ENCODE data around the gene MINK1. TPM values are rescaled to one million over a fixed set of nuclear protein-coding genes. Genes with fewer than 3 reads are reported as not detected.

MINK1 gene
- total and polyA plus RNA-seq, 2 of the 8 experiments (the other 6 are each of a cell fraction or from before 2014, with no cell fraction given) = 26.9 to 77.7 TPM

DNA sequence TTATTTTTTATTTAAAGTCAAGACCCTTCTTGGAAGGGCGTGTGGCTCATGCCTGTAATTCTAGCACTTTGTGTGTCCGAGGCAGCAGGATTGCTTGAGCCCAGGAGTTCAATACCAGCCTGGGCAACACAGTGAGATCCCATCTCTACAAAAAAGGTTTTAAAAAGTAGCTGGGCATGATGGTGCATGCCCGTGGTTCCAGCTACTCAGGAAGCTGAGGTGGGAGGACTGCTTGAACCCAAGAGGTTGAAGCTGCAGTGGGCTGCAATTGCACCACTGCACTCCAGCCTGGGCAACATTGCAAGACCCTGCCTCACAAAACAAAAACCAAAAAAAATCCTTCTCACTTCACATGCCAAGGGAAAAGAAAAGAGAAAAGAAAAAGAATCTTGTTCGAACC is 29.6 kb downstream of the MINK1 start:
- ChIA-PET POLR2A (ENCODE audit: partially characterized antibody) (interaction anchor here (1.0 to 1.2 kb wide), 2 partner anchors 22 to 39 kb away, joined by 3 to 4 read pairs; no protein-coding TSS in a partner anchor), CTCF (ENCODE audit: partially characterized antibody) (interaction anchor here (0.6 to 5.5 kb wide), 7 partner anchors 13 to 482 kb away, joined by 3 to 34 read pairs (median 3); no protein-coding TSS in a partner anchor)
- H3K36me3 ChIP-seq (ENCODE audit: control insufficient read depth in 2 of 4, insufficient read depth in 4 of 4, low read length in 3 of 4) = no peaks in the 10 kb centered on the region
- no peaks in the 10 kb centered on the region for H3K9me3 ChIP-seq (ENCODE audit: insufficient read depth in 2 of 2, low read depth in 1 of 2, low read length in 1 of 2)
- no peak overlapping the region for H2AK5ac ChIP-seq (ENCODE audit: low read depth, low read length)
- H4K20me1 ChIP-seq (replicated peaks in 1 of 2; ENCODE audit: control insufficient read depth in 1 of 2, insufficient read depth in 2 of 2, low read length in 2 of 2) = peaks cover 0 to 1% of the 10 kb centered on the region in 2 experiments
- no peak overlapping the region for H4K91ac ChIP-seq (replicated peaks; ENCODE audit: insufficient read length, low read length)
- no peak overlapping the region for H4K5ac ChIP-seq (ENCODE audit: insufficient read length, low read depth, low read length)
- H2BK15ac ChIP-seq (ENCODE audit: low read length) = no peak overlapping the region
- H2AFZ ChIP-seq (ENCODE audit: low read length) = no peak overlapping the region
- H3K9ac ChIP-seq (replicated peaks in 1 of 4; ENCODE audit: extremely low read depth in 1 of 4, low read depth in 3 of 4, low read length in 3 of 4) = no peak overlapping the region
- no peak overlapping the region for H3K23ac ChIP-seq (ENCODE audit: insufficient read length)
- H2BK5ac ChIP-seq (ENCODE audit: low read depth, low read length) = no peak overlapping the region
- H2BK12ac ChIP-seq (ENCODE audit: low read depth, low read length) = no peak overlapping the region
- no peak overlapping the region for H3K4me3 ChIP-seq (ENCODE audit: extremely low read depth in 1 of 4, insufficient read depth in 2 of 4, low read depth in 3 of 4, low read length in 4 of 4)
- FAIRE-seq (no peak), DNase-seq (ENCODE audit: low read depth in 1 of 2, low spot score in 2 of 2) (no peak)
- H4K8ac ChIP-seq (ENCODE audit: extremely low read depth, insufficient read depth, low read length) = no peak overlapping the region
- no peak overlapping the region for H3K4ac ChIP-seq (replicated peaks; ENCODE audit: insufficient read length, low read depth, low read length)
- H3K18ac ChIP-seq (ENCODE audit: extremely low read depth, low read length) = no peak overlapping the region
- H3K79me2 ChIP-seq (ENCODE audit: control insufficient read depth in 1 of 2, insufficient read depth in 2 of 2, low read length in 2 of 2) = peaks cover 0 to 19% of the 10 kb centered on the region in 2 experiments; a peak in 2 of 4 replicates
- no peak overlapping the region for H3K56ac ChIP-seq (replicated peaks; ENCODE audit: insufficient read length, low read depth, low read length)
- H3K14ac ChIP-seq (ENCODE audit: insufficient read length) = no peak overlapping the region
- H3K27me3 ChIP-seq (replicated peaks in 1 of 4; ENCODE audit: control insufficient read depth in 3 of 4, extremely low read depth in 1 of 4, insufficient read depth in 3 of 4, low read length in 3 of 4) = no peaks in the 10 kb centered on the region
- no peak overlapping the region for H2BK20ac ChIP-seq (ENCODE audit: low read length)
- no peak overlapping the region for H2BK120ac ChIP-seq (replicated peaks; ENCODE audit: low read depth, low read length)
- H3K4me2 ChIP-seq (ENCODE audit: insufficient read depth in 1 of 2, low read depth in 2 of 2, low read length in 2 of 2) = no peak overlapping the region
- no peak overlapping the region for H3K27ac ChIP-seq (ENCODE audit: low read depth, low read length)
- no peaks in the 10 kb centered on the region for H3K23me2 ChIP-seq (ENCODE audit: low read depth, low read length)
- H3K79me1 ChIP-seq (ENCODE audit: low read depth, low read length) = peaks cover 2% of the 10 kb centered on the region
- H3K4me1 ChIP-seq (replicated peaks in 1 of 4; ENCODE audit: control insufficient read depth in 3 of 4, insufficient read depth in 4 of 4, low read length in 3 of 4) = peaks cover 18 to 25% (median 23%) of the 10 kb centered on the region in 4 experiments
- 78% methylated on average over 4 of the region's 4 CpGs; no CpG with 5 or more reads in 1 of the 2 experiments for WGBS, 2 experiments (ENCODE audit: extremely low coverage in 1 of 2, insufficient coverage in 1 of 2, insufficient read length in 1 of 2, insufficient replicate concordance in 2 of 2, low coverage in 1 of 2, low lambda C conversion rate in 2 of 2, missing lambda C conversion rate in 1 of 2)
- no peak for TF ChIP-seq SP1 (IDR thresholded peaks at IDR 0.05; ENCODE audit: low read depth, low read length)
- TF ChIP-seq EGR1 (IDR thresholded peaks at IDR 0.05; ENCODE audit: borderline replicate concordance, low read depth, low read length) = no peak
- TF ChIP-seq CBX8 (IDR thresholded peaks at IDR 0.05; ENCODE audit: borderline replicate concordance, low read depth, low read length) = no peak
- TF ChIP-seq HDAC6 (IDR thresholded peaks at IDR 0.05; ENCODE audit: low read depth, low read length) = no peak
- no peak for TF ChIP-seq RNF2 (IDR thresholded peaks at IDR 0.05; ENCODE audit: borderline replicate concordance, low read depth, low read length, missing control alignments, poor library complexity, severe bottlenecking)
- no peak for TF ChIP-seq NRF1 (IDR thresholded peaks at IDR 0.05; ENCODE audit: low read depth, low read length)
- TF ChIP-seq SRF (IDR thresholded peaks at IDR 0.05; ENCODE audit: low read depth, low read length) = no peak
- no peak for TF ChIP-seq CBX5 (IDR thresholded peaks at IDR 0.05; ENCODE audit: low read depth, low read length)
- no peak for TF ChIP-seq SAP30 (IDR thresholded peaks at IDR 0.05; ENCODE audit: insufficient read depth, insufficient replicate concordance, low read length)
- TF ChIP-seq, protein P1, sequence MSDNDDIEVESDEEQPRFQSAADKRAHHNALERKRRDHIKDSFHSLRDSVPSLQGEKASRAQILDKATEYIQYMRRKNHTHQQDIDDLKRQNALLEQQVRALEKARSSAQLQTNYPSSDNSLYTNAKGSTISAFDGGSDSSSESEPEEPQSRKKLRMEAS (IDR thresholded peaks at IDR 0.05) = no peak
- no peak for TF ChIP-seq TAF7 (optimal IDR thresholded peaks at IDR 0.05; ENCODE audit: borderline replicate concordance, low read depth, low read length)
- no peak for TF ChIP-seq CEBPB (IDR thresholded peaks at IDR 0.05; ENCODE audit: low read depth, low read length)
- TF ChIP-seq HDAC2 (IDR thresholded peaks at IDR 0.05; ENCODE audit: borderline replicate concordance in 1 of 2, low read depth in 2 of 2, low read length in 2 of 2) = no peak
